8988T (cell line): ENCODE measurements around the gene ZSCAN5C.
"Not testable (repeated sequence)": the region's sequence is repeated elsewhere in the genome, so short reads cannot be mapped to it uniquely, and the experiment has no call there.

ENCODE experiments used
- DNase-seq: peaks from one replicate; pipeline ENCODE4 v3.0.0; 2011

The ZSCAN5C gene

GRCh38 chr19:56197646-56198045, 4.4 kb upstream of the ZSCAN5C start, which contains the start of gene ZSCAN5B:
Gene ZSCAN5B, minus strand, starts transcription at chr19:56197783. Its CDS starts 4,731 bp downstream, at chr19:56193052.
- not testable (repeated sequence) for DNase-seq

- no peak for DNase-seq
Measured at GRCh38 chr19:56199687-56200086, 2.4 kb upstream of the ZSCAN5C start.

GRCh38 chr19:56207581-56207980, 5.5 kb downstream of the ZSCAN5C start:
- DNase-seq = not testable (repeated sequence)

GRCh38 chr19:56209091-56209490, 7.0 kb downstream of the ZSCAN5C start:
- DNase-seq = no peak

GRCh38 chr19:56210036-56210435, 8.0 kb downstream of the ZSCAN5C start:
- not testable (repeated sequence) for DNase-seq

GRCh38 chr19:56211718-56212117, 9.6 kb downstream of the ZSCAN5C start:
- no peak for DNase-seq

GRCh38 chr19:56217039-56217949, 15.2 kb downstream of the ZSCAN5C start:
- DNase-seq = no peak

GRCh38 chr19:56218961-56219360, 16.9 kb downstream of the ZSCAN5C start:
- no peak for DNase-seq

GRCh38 chr19:56221442-56221841, 19.4 kb downstream of the ZSCAN5C start:
- DNase-seq = not testable (repeated sequence)

- DNase-seq = no peak
Measured at GRCh38 chr19:56221851-56222250, 19.8 kb downstream of the ZSCAN5C start.

- DNase-seq = no peak
Measured at GRCh38 chr19:56222901-56223300, 20.8 kb downstream of the ZSCAN5C start.

- DNase-seq = no peak
Measured at GRCh38 chr19:56223481-56223880, 21.4 kb downstream of the ZSCAN5C start.

- peak; percentile 41 for DNase-seq
Measured at GRCh38 chr19:56245121-56245740, 43.2 kb downstream of the ZSCAN5C start.

GRCh38 chr19:56245764-56246163, 43.7 kb downstream of the ZSCAN5C start:
- not testable (repeated sequence) for DNase-seq

GRCh38 chr19:56248736-56249338, 46.8 kb downstream of the ZSCAN5C start:
- DNase-seq = not testable (repeated sequence)

- DNase-seq = peak; percentile 51
Measured at GRCh38 chr19:56252699-56253422, 50.8 kb downstream of the ZSCAN5C start.

GRCh38 chr19:56253737-56254136, 51.7 kb downstream of the ZSCAN5C start:
- DNase-seq = no peak

- DNase-seq = no peak
Measured at GRCh38 chr19:56258272-56258671, 56.2 kb downstream of the ZSCAN5C start.
